ENCODE data around the gene SRSF3.

DNA sequence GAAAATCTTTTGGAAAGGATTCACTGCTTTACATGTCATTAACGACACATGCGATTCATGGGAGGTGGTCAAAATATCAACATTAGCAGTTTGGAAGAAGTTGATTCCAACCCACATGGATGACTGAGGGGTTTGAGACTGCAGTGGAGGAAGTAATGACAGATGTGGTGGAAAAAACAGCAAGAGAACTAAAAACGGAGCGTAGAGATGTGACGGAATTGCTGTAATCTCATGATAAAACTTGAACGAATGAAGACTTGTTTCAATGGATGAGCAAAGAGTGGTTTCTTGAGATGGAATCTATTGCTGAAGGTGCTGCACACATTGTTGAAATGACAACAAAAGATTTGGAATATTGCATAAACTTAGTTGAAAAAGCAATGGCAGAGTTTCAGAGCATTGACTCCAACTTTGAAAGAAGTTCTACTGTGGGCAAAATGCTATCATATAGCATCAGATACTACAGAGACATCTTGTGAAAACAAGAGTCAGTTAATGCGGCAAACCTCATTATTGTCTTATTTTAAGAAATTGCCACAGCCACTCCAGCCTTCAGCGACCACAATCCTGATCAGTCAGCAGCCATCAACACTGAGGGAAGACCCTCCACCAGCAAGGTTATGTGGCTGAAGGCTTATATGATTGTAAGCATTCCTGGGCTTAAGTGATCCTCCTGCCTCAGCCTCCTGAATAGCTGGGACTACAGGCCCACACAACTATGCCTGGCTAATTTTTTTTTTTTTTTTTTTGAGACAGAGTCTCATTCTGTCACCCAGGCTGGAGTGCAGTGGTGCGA is 19.2 kb downstream of the SRSF3 start:
- TF ChIP-seq CTCF (IDR thresholded peaks at IDR 0.05) (no peak), REST (IDR thresholded peaks at IDR 0.05) (no peak), CBX8 (IDR thresholded peaks at IDR 0.05) (no peak), CEBPB (IDR thresholded peaks at IDR 0.05) (no peak), JUNB (IDR thresholded peaks at IDR 0.05) (no peak), RCOR1 (IDR thresholded peaks at IDR 0.05; ENCODE audit: low read depth, low read length) (no peak), POLR2A (IDR thresholded peaks at IDR 0.05; ENCODE audit: low read length) (no peak), ZSCAN20 (CRISPR knock-in tag; IDR thresholded peaks at IDR 0.05) (no peak), MAZ (IDR thresholded peaks at IDR 0.05; ENCODE audit: borderline replicate concordance, low read depth, low read length) (no peak), USF2 (IDR thresholded peaks at IDR 0.05) (no peak), KDM1A (IDR thresholded peaks at IDR 0.05; ENCODE audit: low read depth) (no peak)
- TF ChIP-seq, protein P1, sequence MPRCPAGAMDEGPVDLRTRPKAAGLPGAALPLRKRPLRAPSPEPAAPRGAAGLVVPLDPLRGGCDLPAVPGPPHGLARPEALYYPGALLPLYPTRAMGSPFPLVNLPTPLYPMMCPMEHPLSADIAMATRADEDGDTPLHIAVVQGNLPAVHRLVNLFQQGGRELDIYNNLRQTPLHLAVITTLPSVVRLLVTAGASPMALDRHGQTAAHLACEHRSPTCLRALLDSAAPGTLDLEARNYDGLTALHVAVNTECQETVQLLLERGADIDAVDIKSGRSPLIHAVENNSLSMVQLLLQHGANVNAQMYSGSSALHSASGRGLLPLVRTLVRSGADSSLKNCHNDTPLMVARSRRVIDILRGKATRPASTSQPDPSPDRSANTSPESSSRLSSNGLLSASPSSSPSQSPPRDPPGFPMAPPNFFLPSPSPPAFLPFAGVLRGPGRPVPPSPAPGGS (IDR thresholded peaks at IDR 0.05), result no peak

Data from A549 (cell line).